ENCODE data around the gene LRP1B. TPM values are rescaled to one million over a fixed set of nuclear protein-coding genes. Genes with fewer than 3 reads are reported as not detected.

LRP1B gene
- polyA plus RNA-seq, 1 of the 3 experiments (the other 2 are of a cell fraction): 0.28 TPM

GRCh38 chr2:140473851-140474250, 1657.0 kb downstream of the LRP1B start:
- TF ChIP-seq GATA2 (CRISPR knock-in tag; IDR thresholded peaks at IDR 0.05) (no peak), FOXJ3 (CRISPR knock-in tag; IDR thresholded peaks at IDR 0.05) (no peak), RAD21 (IDR thresholded peaks at IDR 0.05; ENCODE audit: low read length) (no peak), NFIC (IDR thresholded peaks at IDR 0.05; ENCODE audit: borderline replicate concordance) (no peak), POLR2AphosphoS5 (IDR thresholded peaks at IDR 0.05; ENCODE audit: low read depth, low read length) (no peak), MEF2A (IDR thresholded peaks at IDR 0.05; ENCODE audit: borderline replicate concordance, low read depth) (no peak), CHD2 (IDR thresholded peaks at IDR 0.05; ENCODE audit: low read length, partially characterized antibody) (no peak), GABPA (IDR thresholded peaks at IDR 0.05; ENCODE audit: low read depth) (no peak)
- TF ChIP-seq, protein P1, sequence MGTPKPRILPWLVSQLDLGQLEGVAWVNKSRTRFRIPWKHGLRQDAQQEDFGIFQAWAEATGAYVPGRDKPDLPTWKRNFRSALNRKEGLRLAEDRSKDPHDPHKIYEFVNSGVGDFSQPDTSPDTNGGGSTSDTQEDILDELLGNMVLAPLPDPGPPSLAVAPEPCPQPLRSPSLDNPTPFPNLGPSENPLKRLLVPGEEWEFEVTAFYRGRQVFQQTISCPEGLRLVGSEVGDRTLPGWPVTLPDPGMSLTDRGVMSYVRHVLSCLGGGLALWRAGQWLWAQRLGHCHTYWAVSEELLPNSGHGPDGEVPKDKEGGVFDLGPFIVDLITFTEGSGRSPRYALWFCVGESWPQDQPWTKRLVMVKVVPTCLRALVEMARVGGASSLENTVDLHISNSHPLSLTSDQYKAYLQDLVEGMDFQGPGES (IDR thresholded peaks at IDR 0.05; ENCODE audit: low read depth, low read length): no peak
- TF ChIP-seq, protein P2, sequence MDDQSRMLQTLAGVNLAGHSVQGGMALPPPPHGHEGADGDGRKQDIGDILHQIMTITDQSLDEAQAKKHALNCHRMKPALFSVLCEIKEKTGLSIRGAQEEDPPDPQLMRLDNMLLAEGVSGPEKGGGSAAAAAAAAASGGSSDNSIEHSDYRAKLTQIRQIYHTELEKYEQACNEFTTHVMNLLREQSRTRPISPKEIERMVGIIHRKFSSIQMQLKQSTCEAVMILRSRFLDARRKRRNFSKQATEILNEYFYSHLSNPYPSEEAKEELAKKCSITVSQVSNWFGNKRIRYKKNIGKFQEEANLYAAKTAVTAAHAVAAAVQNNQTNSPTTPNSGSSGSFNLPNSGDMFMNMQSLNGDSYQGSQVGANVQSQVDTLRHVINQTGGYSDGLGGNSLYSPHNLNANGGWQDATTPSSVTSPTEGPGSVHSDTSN (IDR thresholded peaks at IDR 0.05): no peak
- DNase-seq: no peak
- no peaks in the 10 kb centered on the region for H3K79me2 ChIP-seq (ENCODE audit: insufficient read depth)
- H3K9me3 ChIP-seq: no peaks in the 10 kb centered on the region
- no peaks in the 10 kb centered on the region for H3F3A ChIP-seq (replicated peaks; ENCODE audit: insufficient read depth)
- no peak overlapping the region for H3K4me2 ChIP-seq
- H2AFZ ChIP-seq (ENCODE audit: low read depth): no peak overlapping the region
- no peaks in the 10 kb centered on the region for H4K20me1 ChIP-seq (ENCODE audit: insufficient read depth)
- no peaks in the 10 kb centered on the region for H3K9me2 ChIP-seq
- 86% methylated on average over 1 of the region's 1 CpG for WGBS (ENCODE audit: low lambda C conversion rate)
- POLR2A ChIA-PET: no interaction called here
- H3K27me3 ChIP-seq (ENCODE audit: insufficient read depth): no peaks in the 10 kb centered on the region
- H3K27ac ChIP-seq (ENCODE audit: low read depth in 2 of 2, low read length in 1 of 2): no peak overlapping the region
- H3K4me3 ChIP-seq (ENCODE audit: low read depth in 2 of 2, low read length in 1 of 2): no peak overlapping the region
- H3K36me3 ChIP-seq (replicated peaks in 1 of 2; ENCODE audit: control insufficient read depth in 1 of 2, insufficient read depth in 2 of 2, low read length in 1 of 2): no peaks in the 10 kb centered on the region
- H3K9ac ChIP-seq: no peak overlapping the region
- CTCF ChIA-PET: no interaction called here
- H3K4me1 ChIP-seq (ENCODE audit: control insufficient read depth in 1 of 2, insufficient read depth in 2 of 2, low read depth in 1 of 2, low read length in 1 of 2): no peaks in the 10 kb centered on the region

DNA sequence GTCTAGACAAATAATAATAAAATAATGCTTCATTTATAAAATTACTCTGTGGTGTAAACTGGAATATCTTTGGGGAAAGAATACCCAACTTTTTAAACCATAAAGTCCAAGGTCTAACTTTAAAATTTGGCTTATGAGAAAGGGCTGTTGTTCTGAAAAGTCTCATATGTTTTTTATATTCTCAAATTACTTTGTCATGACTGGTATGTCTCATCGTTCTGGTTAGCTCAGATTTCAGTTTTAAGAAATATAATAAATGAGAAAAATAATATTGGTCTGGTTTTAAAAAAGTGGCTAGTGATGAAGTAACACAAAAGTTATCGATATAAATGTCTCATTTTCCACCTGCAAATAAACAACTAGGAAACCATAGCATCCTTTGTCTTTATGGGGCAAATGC, 1658.1 kb downstream of the LRP1B start:
- Histone ChIP-seq H3K9me2 (no peaks in the 10 kb centered on the region), H2AFZ (ENCODE audit: low read depth) (no peak overlapping the region), H3K27ac (ENCODE audit: low read depth in 2 of 2, low read length in 1 of 2) (peak overlapping the region in 1 of 2 experiments; percentile 28; a peak in 2 of 4 replicates), H3K4me1 (ENCODE audit: control insufficient read depth in 1 of 2, insufficient read depth in 2 of 2, low read depth in 1 of 2, low read length in 1 of 2) (no peaks in the 10 kb centered on the region), H4K20me1 (ENCODE audit: insufficient read depth) (no peaks in the 10 kb centered on the region), H3F3A (replicated peaks; ENCODE audit: insufficient read depth) (no peaks in the 10 kb centered on the region), H3K9me3 (no peaks in the 10 kb centered on the region), H3K4me3 (ENCODE audit: low read depth in 2 of 2, low read length in 1 of 2) (no peak overlapping the region), H3K4me2 (no peak overlapping the region), H3K9ac (no peak overlapping the region), H3K79me2 (ENCODE audit: insufficient read depth) (no peaks in the 10 kb centered on the region), H3K27me3 (ENCODE audit: insufficient read depth) (no peaks in the 10 kb centered on the region), H3K36me3 (replicated peaks in 1 of 2; ENCODE audit: control insufficient read depth in 1 of 2, insufficient read depth in 2 of 2, low read length in 1 of 2) (no peaks in the 10 kb centered on the region)
- ChIA-PET CTCF (no interaction called here), POLR2A (no interaction called here)
- no peak for DNase-seq
- TF ChIP-seq TAF1 (IDR thresholded peaks at IDR 0.05; ENCODE audit: borderline replicate concordance, low read depth, low read length) (no peak), EP300 (IDR thresholded peaks at IDR 0.05; ENCODE audit: borderline replicate concordance in 1 of 2, low read depth in 1 of 2, low read length in 1 of 2) (no peak), SMC3 (IDR thresholded peaks at IDR 0.05; ENCODE audit: low read depth, low read length) (no peak), SIN3A (IDR thresholded peaks at IDR 0.05; ENCODE audit: borderline replicate concordance, low read depth, low read length) (no peak), NRF1 (IDR thresholded peaks at IDR 0.05; ENCODE audit: low read depth, low read length) (no peak), RAD21 (IDR thresholded peaks at IDR 0.05; ENCODE audit: low read length) (no peak), POLR2AphosphoS5 (IDR thresholded peaks at IDR 0.05; ENCODE audit: low read depth, low read length) (no peak), EZH2phosphoT487 (IDR thresholded peaks at IDR 0.05; ENCODE audit: borderline replicate concordance, low read depth) (no peak)
- TF ChIP-seq, protein P3, sequence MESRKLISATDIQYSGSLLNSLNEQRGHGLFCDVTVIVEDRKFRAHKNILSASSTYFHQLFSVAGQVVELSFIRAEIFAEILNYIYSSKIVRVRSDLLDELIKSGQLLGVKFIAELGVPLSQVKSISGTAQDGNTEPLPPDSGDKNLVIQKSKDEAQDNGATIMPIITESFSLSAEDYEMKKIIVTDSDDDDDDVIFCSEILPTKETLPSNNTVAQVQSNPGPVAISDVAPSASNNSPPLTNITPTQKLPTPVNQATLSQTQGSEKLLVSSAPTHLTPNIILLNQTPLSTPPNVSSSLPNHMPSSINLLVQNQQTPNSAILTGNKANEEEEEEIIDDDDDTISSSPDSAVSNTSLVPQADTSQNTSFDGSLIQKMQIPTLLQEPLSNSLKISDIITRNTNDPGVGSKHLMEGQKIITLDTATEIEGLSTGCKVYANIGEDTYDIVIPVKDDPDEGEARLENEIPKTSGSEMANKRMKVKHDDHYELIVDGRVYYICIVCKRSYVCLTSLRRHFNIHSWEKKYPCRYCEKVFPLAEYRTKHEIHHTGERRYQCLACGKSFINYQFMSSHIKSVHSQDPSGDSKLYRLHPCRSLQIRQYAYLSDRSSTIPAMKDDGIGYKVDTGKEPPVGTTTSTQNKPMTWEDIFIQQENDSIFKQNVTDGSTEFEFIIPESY (IDR thresholded peaks at IDR 0.05; ENCODE audit: borderline replicate concordance, low read depth): no peak
- TF ChIP-seq, protein P4, sequence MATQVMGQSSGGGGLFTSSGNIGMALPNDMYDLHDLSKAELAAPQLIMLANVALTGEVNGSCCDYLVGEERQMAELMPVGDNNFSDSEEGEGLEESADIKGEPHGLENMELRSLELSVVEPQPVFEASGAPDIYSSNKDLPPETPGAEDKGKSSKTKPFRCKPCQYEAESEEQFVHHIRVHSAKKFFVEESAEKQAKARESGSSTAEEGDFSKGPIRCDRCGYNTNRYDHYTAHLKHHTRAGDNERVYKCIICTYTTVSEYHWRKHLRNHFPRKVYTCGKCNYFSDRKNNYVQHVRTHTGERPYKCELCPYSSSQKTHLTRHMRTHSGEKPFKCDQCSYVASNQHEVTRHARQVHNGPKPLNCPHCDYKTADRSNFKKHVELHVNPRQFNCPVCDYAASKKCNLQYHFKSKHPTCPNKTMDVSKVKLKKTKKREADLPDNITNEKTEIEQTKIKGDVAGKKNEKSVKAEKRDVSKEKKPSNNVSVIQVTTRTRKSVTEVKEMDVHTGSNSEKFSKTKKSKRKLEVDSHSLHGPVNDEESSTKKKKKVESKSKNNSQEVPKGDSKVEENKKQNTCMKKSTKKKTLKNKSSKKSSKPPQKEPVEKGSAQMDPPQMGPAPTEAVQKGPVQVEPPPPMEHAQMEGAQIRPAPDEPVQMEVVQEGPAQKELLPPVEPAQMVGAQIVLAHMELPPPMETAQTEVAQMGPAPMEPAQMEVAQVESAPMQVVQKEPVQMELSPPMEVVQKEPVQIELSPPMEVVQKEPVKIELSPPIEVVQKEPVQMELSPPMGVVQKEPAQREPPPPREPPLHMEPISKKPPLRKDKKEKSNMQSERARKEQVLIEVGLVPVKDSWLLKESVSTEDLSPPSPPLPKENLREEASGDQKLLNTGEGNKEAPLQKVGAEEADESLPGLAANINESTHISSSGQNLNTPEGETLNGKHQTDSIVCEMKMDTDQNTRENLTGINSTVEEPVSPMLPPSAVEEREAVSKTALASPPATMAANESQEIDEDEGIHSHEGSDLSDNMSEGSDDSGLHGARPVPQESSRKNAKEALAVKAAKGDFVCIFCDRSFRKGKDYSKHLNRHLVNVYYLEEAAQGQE (IDR thresholded peaks at IDR 0.05; ENCODE audit: low read depth, low read length): no peak
- TF ChIP-seq, protein P5, sequence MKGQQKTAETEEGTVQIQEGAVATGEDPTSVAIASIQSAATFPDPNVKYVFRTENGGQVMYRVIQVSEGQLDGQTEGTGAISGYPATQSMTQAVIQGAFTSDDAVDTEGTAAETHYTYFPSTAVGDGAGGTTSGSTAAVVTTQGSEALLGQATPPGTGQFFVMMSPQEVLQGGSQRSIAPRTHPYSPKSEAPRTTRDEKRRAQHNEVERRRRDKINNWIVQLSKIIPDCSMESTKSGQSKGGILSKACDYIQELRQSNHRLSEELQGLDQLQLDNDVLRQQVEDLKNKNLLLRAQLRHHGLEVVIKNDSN (IDR thresholded peaks at IDR 0.05; ENCODE audit: borderline replicate concordance, low read depth): no peak
- 63% methylated on average over 2 of the region's 2 CpGs for WGBS (ENCODE audit: low lambda C conversion rate)
